ENCODE measurements around the gene BCL11A. TPM values are rescaled to one million over a fixed set of nuclear protein-coding genes. Genes with fewer than 3 reads are reported as not detected.
A peak's percentile ranks its signal among the peaks of the same experiment; 100 is the strongest.

The BCL11A gene
- total RNA-seq, 1 donor from 2014 or later = 27.1 TPM

- no peak overlapping the region for H3K4me3 ChIP-seq
- peaks cover 12% of the 10 kb centered on the region for H3K4me1 ChIP-seq
- no peaks in the 10 kb centered on the region for H3K9me3 ChIP-seq (replicated peaks)
- no peak overlapping the region for H3K27ac ChIP-seq (replicated peaks)
- TF ChIP-seq CTCF (IDR thresholded peaks at IDR 0.05; ENCODE audit: borderline replicate concordance) = no peak
- no peak for DNase-seq
- no peaks in the 10 kb centered on the region for H3K36me3 ChIP-seq
- peaks cover 98% of the 10 kb centered on the region for H3K27me3 ChIP-seq (ENCODE audit: low read depth)
- intact Hi-C loops (cut with micrococcal nuclease) = no loop called here
Measured at GRCh38 chr2:60567919-60568768, 14.7 kb upstream of the BCL11A start.

- no peak for DNase-seq
- H3K27me3 ChIP-seq (ENCODE audit: low read depth) = peaks cover 98% of the 10 kb centered on the region
- no peak overlapping the region for H3K4me3 ChIP-seq
- TF ChIP-seq CTCF (IDR thresholded peaks at IDR 0.05; ENCODE audit: borderline replicate concordance) = no peak
- H3K9me3 ChIP-seq (replicated peaks) = no peaks in the 10 kb centered on the region
- H3K36me3 ChIP-seq = no peaks in the 10 kb centered on the region
- peaks cover 12% of the 10 kb centered on the region for H3K4me1 ChIP-seq
- intact Hi-C loops (cut with micrococcal nuclease) = no loop called here
- H3K27ac ChIP-seq (replicated peaks) = no peak overlapping the region
Measured at GRCh38 chr2:60567096-60567495, 13.6 kb upstream of the BCL11A start.

- no peak overlapping the region for H3K4me3 ChIP-seq
- no peak for DNase-seq
- no peak overlapping the region for H3K27ac ChIP-seq (replicated peaks)
- no peaks in the 10 kb centered on the region for H3K9me3 ChIP-seq (replicated peaks)
- peak; percentile 45 for TF ChIP-seq CTCF (IDR thresholded peaks at IDR 0.05; ENCODE audit: borderline replicate concordance)
- H3K4me1 ChIP-seq = peaks cover 11% of the 10 kb centered on the region
- H3K36me3 ChIP-seq = no peaks in the 10 kb centered on the region
- H3K27me3 ChIP-seq (ENCODE audit: low read depth) = peaks cover 98% of the 10 kb centered on the region
- intact Hi-C loops (cut with micrococcal nuclease) = no loop called here
Measured at GRCh38 chr2:60565472-60565871, 12.0 kb upstream of the BCL11A start.

GRCh38 chr2:60560734-60561644 lies 7.5 kb upstream of the BCL11A start:
- DNase-seq = no peak
- Histone ChIP-seq H3K36me3 (no peaks in the 10 kb centered on the region), H3K4me3 (no peak overlapping the region), H3K27me3 (ENCODE audit: low read depth) (peaks cover 96% of the 10 kb centered on the region), H3K27ac (replicated peaks) (no peak overlapping the region), H3K4me1 (peaks cover 11% of the 10 kb centered on the region), H3K9me3 (replicated peaks) (no peaks in the 10 kb centered on the region)
- TF ChIP-seq CTCF (IDR thresholded peaks at IDR 0.05; ENCODE audit: borderline replicate concordance) = peak; percentile 66
- intact Hi-C loops (cut with micrococcal nuclease) = no loop called here

GRCh38 chr2:60559880-60560279 lies 6.4 kb upstream of the BCL11A start:
- Histone ChIP-seq H3K4me1 (peaks cover 21% of the 10 kb centered on the region), H3K27ac (replicated peaks) (no peak overlapping the region), H3K27me3 (ENCODE audit: low read depth) (peaks cover 96% of the 10 kb centered on the region), H3K36me3 (no peaks in the 10 kb centered on the region), H3K9me3 (replicated peaks) (no peaks in the 10 kb centered on the region), H3K4me3 (no peak overlapping the region)
- no peak for DNase-seq
- TF ChIP-seq CTCF (IDR thresholded peaks at IDR 0.05; ENCODE audit: borderline replicate concordance) = no peak
- intact Hi-C loops (cut with micrococcal nuclease) = no loop called here

Data from left ventricle myocardium inferior (tissue), 1 donor.